ENCODE measurements around the gene C1QL2.

Gene C1QL2

GRCh38 chr2:119149611-119150010 lies 8.9 kb downstream of the C1QL2 start:
- DNase-seq: peak in 2 of 10 donors; percentile 55 to 80
- intact Hi-C loops (cut with DNase I): no loop called here

GRCh38 chr2:119147776-119148715 lies 10.5 kb downstream of the C1QL2 start:
- intact Hi-C loops (cut with DNase I): no loop called here
- peak in 2 of 10 donors; percentile 64 to 70 for DNase-seq

- peak in 1 of 10 donors; percentile 78 for DNase-seq
These were observed 13.7 kb downstream of the C1QL2 start for GRCh38 chr2:119144806-119145205.

GRCh38 chr2:119142824-119143223 lies 15.7 kb downstream of the C1QL2 start:
- intact Hi-C loops (cut with DNase I): no loop called here
- peak; percentile 53 to 92 (median 68) for DNase-seq

More at GRCh38 chr2:119144806-119145205, 13.7 kb downstream of the C1QL2 start:
- intact Hi-C loops (cut with DNase I): no loop called here

GRCh38 chr2:119137502-119137901 lies 21.0 kb downstream of the C1QL2 start:
- DNase-seq: no peak
- intact Hi-C loops (cut with DNase I): no loop called here

GRCh38 chr2:119136872-119137271 lies 21.7 kb downstream of the C1QL2 start:
- no peak for DNase-seq
- intact Hi-C loops (cut with DNase I): no loop called here

GRCh38 chr2:119136093-119136492 lies 22.5 kb downstream of the C1QL2 start:
- intact Hi-C loops (cut with DNase I): no loop called here
- DNase-seq: no peak

GRCh38 chr2:119134775-119135174 lies 23.8 kb downstream of the C1QL2 start:
- intact Hi-C loops (cut with DNase I): no loop called here
- DNase-seq: no peak

GRCh38 chr2:119126650-119127049 lies 31.9 kb downstream of the C1QL2 start:
- intact Hi-C loops (cut with DNase I): no loop called here
- DNase-seq: peak in 1 of 10 donors; percentile 80

GRCh38 chr2:119123389-119123788 lies 35.2 kb downstream of the C1QL2 start:
- DNase-seq: peak in 6 of 10 donors; percentile 30 to 90 (median 69)
- intact Hi-C loops (cut with DNase I): no loop called here

- intact Hi-C loops (cut with DNase I): no loop called here
- DNase-seq: no peak
These were observed 35.9 kb downstream of the C1QL2 start for GRCh38 chr2:119122663-119123062.

GRCh38 chr2:119119999-119120756 lies 38.4 kb downstream of the C1QL2 start:
- intact Hi-C loops (cut with DNase I): no loop called here
- DNase-seq: no peak

GRCh38 chr2:119119076-119119785 lies 39.3 kb downstream of the C1QL2 start:
- no peak for DNase-seq
- intact Hi-C loops (cut with DNase I): no loop called here

GRCh38 chr2:119117891-119118882 lies 40.4 kb downstream of the C1QL2 start:
- intact Hi-C loops (cut with DNase I): no loop called here
- no peak for DNase-seq

GRCh38 chr2:119117408-119117807 lies 41.1 kb downstream of the C1QL2 start:
- peak in 1 of 10 donors; percentile 67 for DNase-seq
- intact Hi-C loops (cut with DNase I): no loop called here

- DNase-seq: no peak
- intact Hi-C loops (cut with DNase I): no loop called here
These were observed 41.9 kb downstream of the C1QL2 start for GRCh38 chr2:119116411-119117295.

- no peak for DNase-seq
- intact Hi-C loops (cut with DNase I): no loop called here
These were observed 44.3 kb downstream of the C1QL2 start for GRCh38 chr2:119114266-119114665.

- no peak for DNase-seq
- intact Hi-C loops (cut with DNase I): no loop called here
These were observed 45.1 kb downstream of the C1QL2 start for GRCh38 chr2:119113489-119113770.

Data from posterior cingulate gyrus (tissue), 11 donors.